ENCODE measurements around the gene SRGN.

- TF ChIP-seq CTCF (conservative IDR thresholded peaks at IDR 0.05 in 1 of 2, IDR thresholded peaks at IDR 0.05 in 1 of 2; ENCODE audit: low read depth in 1 of 2, low read length in 2 of 2) (no peak), EZH2 (IDR thresholded peaks at IDR 0.05; ENCODE audit: low read length, missing control alignments) (no peak)
Measured at GRCh38 chr10:69065406-69066361, 22.2 kb upstream of the SRGN start.
